Naive B cell (primary cell): ENCODE results near the gene FGFRL1. TPM values are rescaled to one million over a fixed set of nuclear protein-coding genes. Genes with fewer than 3 reads are reported as not detected.
A peak's percentile ranks its signal among the peaks of the same experiment; 100 is the strongest.

ENCODE experiments used
- ATAC-seq, 2 donors: fragments of 150-1000 bp; cut with Tn5 transposase; 2 replicates each; pipeline ENCODE4 v1.10.0; 2021; ENCODE audit warnings: low read depth in 2 of 2, mild to moderate bottlenecking in 2 of 2, moderate library complexity in 2 of 2
- DNase-seq: peaks from one replicate; pipeline ENCODE4 v3.0.0; 2022
- H3K27ac Mint-ChIP-seq, 6 donors: one replicate each; pipeline ENCODE4 v1.8.0; 2020 to 2022; ENCODE audit warnings: mild to moderate bottlenecking in 6 of 6, mixed read lengths in 6 of 6, moderate library complexity in 5 of 6, inconsistent platforms in 2 of 6
- H3K27me3 Mint-ChIP-seq, 3 donors: one replicate each; pipeline ENCODE4 v1.8.0; 2021 to 2022; ENCODE audit warnings: mixed read lengths in 3 of 3, mild to moderate bottlenecking in 1 of 3
- H3K36me3 Mint-ChIP-seq, 2 donors: one replicate each; pipeline ENCODE4 v1.8.0; 2020 to 2022; ENCODE audit warnings: mixed read lengths in 2 of 2, inconsistent platforms in 1 of 2, mild to moderate bottlenecking in 1 of 2
- H3K4me1 Mint-ChIP-seq, 3 donors: one replicate each; pipeline ENCODE4 v1.8.0; 2020 to 2022; ENCODE audit warnings: mixed read lengths in 3 of 3, inconsistent platforms in 1 of 3, mild to moderate bottlenecking in 1 of 3, moderate library complexity in 1 of 3
- H3K4me3 Mint-ChIP-seq, 8 donors: one replicate each; pipeline ENCODE4 v1.8.0; 2020 to 2022; ENCODE audit warnings: mild to moderate bottlenecking in 8 of 8, mixed read lengths in 8 of 8, moderate library complexity in 8 of 8, inconsistent platforms in 2 of 8
- H3K9me3 Mint-ChIP-seq, 7 donors: one replicate each; pipeline ENCODE4 v1.8.0; 2020 to 2022; ENCODE audit warnings: mixed read lengths in 7 of 7, mild to moderate bottlenecking in 5 of 7, inconsistent platforms in 2 of 7, moderate library complexity in 1 of 7
- polyA plus RNA-seq, 6 donors: library from polyadenylated mRNA; unstranded; fragments of 300-500 nt; fragmentation: Illumina TruSeq; gene quantifications; one replicate each; pipeline ENCODE4 v1.2.3, GENCODE V29; 2021; ENCODE audit warnings: low read depth in 6 of 6

The FGFRL1 gene
- 1 to 10 TPM in 2 of 6 donors, under 1 TPM in 3, not detected in 1; 0.22 to 2.3 (median 0.37) TPM for polyA plus RNA-seq

GRCh38 chr4:1011022-1011665 is at the start of gene FGFRL1:
Gene FGFRL1 (plus strand): TSS chr4:1011626. CDS start chr4:1012486, 860 bp downstream.
- peak; percentile 84 for DNase-seq

GRCh38 chr4:962231-963208 is 48.9 kb upstream of the FGFRL1 start:
- Mint-ChIP-seq H3K27ac (no peak overlapping the region), H3K9me3 (no peaks in the 10 kb centered on the region), H3K27me3 (no peaks in the 10 kb centered on the region), H3K36me3 (no peaks in the 10 kb centered on the region), H3K4me3 (no peak overlapping the region), H3K4me1 (no peaks in the 10 kb centered on the region)
- no peak for DNase-seq
- ATAC-seq = no peak

More at GRCh38 chr4:1011022-1011665, at the start of gene FGFRL1:
- H3K4me1 Mint-ChIP-seq = peaks cover 11 to 18% (median 16%) of the 10 kb centered on the region in 3 donors
- peak; percentile 61 to 63 for ATAC-seq
- peaks cover 26 to 30% (median 28%) of the 10 kb centered on the region in 3 donors for H3K27me3 Mint-ChIP-seq
- peak within 1 kb of the TSS; percentile 53 to 92 (median 87) for H3K27ac Mint-ChIP-seq
- peaks cover 3 to 7% of the 10 kb centered on the region in 2 donors for H3K36me3 Mint-ChIP-seq
- H3K9me3 Mint-ChIP-seq = peaks cover 0 to 5% (median 0%) of the 10 kb centered on the region in 7 donors
- peak within 1 kb of the TSS; percentile 80 to 95 (median 92) for H3K4me3 Mint-ChIP-seq

GRCh38 chr4:963276-964225 is 47.9 kb upstream of the FGFRL1 start:
- ATAC-seq = no peak
- H3K27me3 Mint-ChIP-seq = no peaks in the 10 kb centered on the region
- no peak overlapping the region for H3K4me3 Mint-ChIP-seq

GRCh38 chr4:964346-965025 is 46.9 kb upstream of the FGFRL1 start:
- no peaks in the 10 kb centered on the region for H3K4me1 Mint-ChIP-seq
- DNase-seq (no peak), ATAC-seq (no peak)
- H3K9me3 Mint-ChIP-seq = no peaks in the 10 kb centered on the region
- no peak overlapping the region for H3K27ac Mint-ChIP-seq
- no peaks in the 10 kb centered on the region for H3K36me3 Mint-ChIP-seq
- no peak overlapping the region for H3K4me3 Mint-ChIP-seq
- no peaks in the 10 kb centered on the region for H3K27me3 Mint-ChIP-seq

More at GRCh38 chr4:963276-964225, 47.9 kb upstream of the FGFRL1 start:
- Mint-ChIP-seq H3K36me3 (no peaks in the 10 kb centered on the region), H3K9me3 (no peaks in the 10 kb centered on the region), H3K4me1 (no peaks in the 10 kb centered on the region), H3K27ac (no peak overlapping the region)
- no peak for DNase-seq

GRCh38 chr4:965048-965765 is 46.2 kb upstream of the FGFRL1 start:
- DNase-seq = no peak
- Mint-ChIP-seq H3K27me3 (no peaks in the 10 kb centered on the region), H3K36me3 (no peaks in the 10 kb centered on the region), H3K9me3 (no peaks in the 10 kb centered on the region), H3K4me1 (no peaks in the 10 kb centered on the region), H3K27ac (no peak overlapping the region), H3K4me3 (no peak overlapping the region)
- no peak for ATAC-seq

- Mint-ChIP-seq H3K9me3 (no peaks in the 10 kb centered on the region), H3K27me3 (no peaks in the 10 kb centered on the region), H3K36me3 (no peaks in the 10 kb centered on the region), H3K4me3 (peak overlapping the region in 1 of 8 donors; percentile 61), H3K27ac (no peak overlapping the region), H3K4me1 (peaks cover 0 to 4% (median 4%) of the 10 kb centered on the region in 3 donors)
- no peak for DNase-seq
- no peak for ATAC-seq
These were observed 45.7 kb upstream of the FGFRL1 start for GRCh38 chr4:965766-966134.

- H3K4me3 Mint-ChIP-seq = no peak overlapping the region
- ATAC-seq (no peak), DNase-seq (no peak)
- peaks cover 2 to 9% (median 4%) of the 10 kb centered on the region in 3 donors for H3K4me1 Mint-ChIP-seq
- H3K27me3 Mint-ChIP-seq = no peaks in the 10 kb centered on the region
- no peaks in the 10 kb centered on the region for H3K9me3 Mint-ChIP-seq
- no peak overlapping the region for H3K27ac Mint-ChIP-seq
- no peaks in the 10 kb centered on the region for H3K36me3 Mint-ChIP-seq
These were observed 44.9 kb upstream of the FGFRL1 start for GRCh38 chr4:966266-967112.

- Mint-ChIP-seq H3K9me3 (no peaks in the 10 kb centered on the region), H3K4me1 (peaks cover 2 to 10% (median 4%) of the 10 kb centered on the region in 3 donors), H3K27me3 (no peaks in the 10 kb centered on the region), H3K27ac (no peak overlapping the region), H3K36me3 (no peaks in the 10 kb centered on the region), H3K4me3 (peak overlapping the region in 2 of 8 donors; percentile 44 to 45)
- ATAC-seq = peak; percentile 12 to 39
- no peak for DNase-seq
These were observed 44.0 kb upstream of the FGFRL1 start for GRCh38 chr4:967113-968104.

GRCh38 chr4:968221-968620 is 43.2 kb upstream of the FGFRL1 start:
- Mint-ChIP-seq H3K4me3 (peak overlapping the region in 1 of 8 donors; percentile 45), H3K36me3 (no peaks in the 10 kb centered on the region), H3K27me3 (no peaks in the 10 kb centered on the region), H3K9me3 (no peaks in the 10 kb centered on the region), H3K4me1 (peaks cover 2 to 10% (median 4%) of the 10 kb centered on the region in 3 donors), H3K27ac (peak overlapping the region in 1 of 6 donors; percentile 59)
- no peak for DNase-seq
- no peak for ATAC-seq

- H3K4me3 Mint-ChIP-seq = peak overlapping the region in 2 of 8 donors; percentile 25 to 45
- no peak for DNase-seq
- no peaks in the 10 kb centered on the region for H3K36me3 Mint-ChIP-seq
- H3K9me3 Mint-ChIP-seq = no peaks in the 10 kb centered on the region
- no peak for ATAC-seq
- peaks cover 2 to 10% (median 4%) of the 10 kb centered on the region in 3 donors for H3K4me1 Mint-ChIP-seq
- H3K27me3 Mint-ChIP-seq = no peaks in the 10 kb centered on the region
- H3K27ac Mint-ChIP-seq = peak overlapping the region in 2 of 6 donors; percentile 59 to 63
These were observed 42.6 kb upstream of the FGFRL1 start for GRCh38 chr4:968621-969394.
